ENCODE results near the gene SOX12.

The SOX12 gene

DNA sequence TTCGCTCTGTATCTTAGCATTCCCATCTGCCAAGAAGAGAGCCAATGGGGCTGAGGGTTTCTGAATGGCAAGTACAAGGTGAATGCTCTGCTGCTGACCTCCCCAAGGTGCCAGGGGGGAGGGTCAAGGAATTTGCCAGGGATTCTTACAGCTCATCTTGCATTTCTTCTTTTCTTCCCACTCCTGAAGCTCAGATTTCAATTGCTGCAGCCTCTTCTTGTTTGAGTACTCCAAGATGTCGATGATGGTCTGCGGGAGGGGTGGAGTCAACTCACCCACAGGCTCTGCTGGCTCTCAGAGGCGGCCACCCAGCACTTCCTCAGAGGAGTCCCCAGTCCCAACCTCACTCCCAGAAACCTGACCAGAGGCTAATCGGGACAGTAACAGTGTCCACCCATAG is 47.2 kb upstream of the SOX12 start:
- WGBS (ENCODE audit: extremely low coverage, insufficient coverage, insufficient read length): no CpG with 5 or more reads among the region's 5 CpGs
- no peak overlapping the region for H3K4me3 ChIP-seq (ENCODE audit: low read depth, low read length)
- H2BK12ac ChIP-seq (ENCODE audit: low read length): no peak overlapping the region

GRCh38 chr20:278607-279571 is 46.5 kb upstream of the SOX12 start:
- no peak overlapping the region for H2BK5ac ChIP-seq (ENCODE audit: low read depth, low read length, poor library complexity)
- no peak overlapping the region for H2AFZ ChIP-seq (ENCODE audit: insufficient read depth, low read length, poor library complexity)
- H3K79me1 ChIP-seq (ENCODE audit: low read length): no peaks in the 10 kb centered on the region
- H4K12ac ChIP-seq (ENCODE audit: low read depth, low read length): no peak overlapping the region
- no peak overlapping the region for H4K8ac ChIP-seq (ENCODE audit: low read depth, low read length)
- no peak overlapping the region for H3K23ac ChIP-seq (ENCODE audit: low read length)
- no peak overlapping the region for H3K4me3 ChIP-seq (ENCODE audit: low read depth, low read length)
- peaks cover 2% of the 10 kb centered on the region for H3K9me3 ChIP-seq (ENCODE audit: insufficient read depth, low read depth, low read length)
- H4K91ac ChIP-seq (ENCODE audit: low read depth, low read length): no peak overlapping the region
- DNase-seq: no peak
- no peak overlapping the region for H3K18ac ChIP-seq (ENCODE audit: low read length)
- H3K27ac ChIP-seq (ENCODE audit: low read depth, low read length): no peak overlapping the region
- no peak overlapping the region for H3K4ac ChIP-seq (ENCODE audit: low read depth, low read length)
- no peak overlapping the region for H3K14ac ChIP-seq (ENCODE audit: low read length)
- H3K36me3 ChIP-seq (ENCODE audit: control insufficient read depth in 1 of 2, insufficient read depth in 2 of 2, low read length in 2 of 2): peaks cover 15 to 36% of the 10 kb centered on the region in 2 experiments
- H3K4me2 ChIP-seq (ENCODE audit: low read length): no peak overlapping the region
- no peaks in the 10 kb centered on the region for H3K4me1 ChIP-seq (ENCODE audit: control insufficient read depth in 1 of 2, insufficient read depth in 2 of 2, low read length in 2 of 2)
- H3K79me2 ChIP-seq (ENCODE audit: control insufficient read depth, insufficient read depth, low read length, poor library complexity): no peaks in the 10 kb centered on the region
- no peak overlapping the region for H3K9ac ChIP-seq (ENCODE audit: low read length)
- 100% methylated on average over 4 of the region's 88 CpGs for WGBS (ENCODE audit: extremely low coverage, insufficient coverage, insufficient read length)
- H3K27me3 ChIP-seq (ENCODE audit: insufficient read depth, low read length): no peaks in the 10 kb centered on the region
- H2AK5ac ChIP-seq (ENCODE audit: low read length): no peak overlapping the region
- H2BK12ac ChIP-seq (ENCODE audit: low read length): no peak overlapping the region
- no peak overlapping the region for H2BK120ac ChIP-seq (ENCODE audit: insufficient read depth, low read length, poor library complexity)

More for the DNA sequence above, 47.2 kb upstream of the SOX12 start:
- no peaks in the 10 kb centered on the region for H3K4me1 ChIP-seq (ENCODE audit: control insufficient read depth in 1 of 2, insufficient read depth in 2 of 2, low read length in 2 of 2)
- DNase-seq: no peak
- peaks cover 2% of the 10 kb centered on the region for H3K9me3 ChIP-seq (ENCODE audit: insufficient read depth, low read depth, low read length)
- H3K27ac ChIP-seq (ENCODE audit: low read depth, low read length): no peak overlapping the region
- H3K9ac ChIP-seq (ENCODE audit: low read length): no peak overlapping the region
- H2AK5ac ChIP-seq (ENCODE audit: low read length): no peak overlapping the region
- no peak overlapping the region for H3K4me2 ChIP-seq (ENCODE audit: low read length)
- no peak overlapping the region for H3K18ac ChIP-seq (ENCODE audit: low read length)
- H4K91ac ChIP-seq (ENCODE audit: low read depth, low read length): no peak overlapping the region
- no peak overlapping the region for H4K12ac ChIP-seq (ENCODE audit: low read depth, low read length)
- no peak overlapping the region for H2BK120ac ChIP-seq (ENCODE audit: insufficient read depth, low read length, poor library complexity)
- no peaks in the 10 kb centered on the region for H3K79me2 ChIP-seq (ENCODE audit: control insufficient read depth, insufficient read depth, low read length, poor library complexity)
- no peak overlapping the region for H2AFZ ChIP-seq (ENCODE audit: insufficient read depth, low read length, poor library complexity)
- peaks cover 15 to 33% of the 10 kb centered on the region in 2 experiments for H3K36me3 ChIP-seq (ENCODE audit: control insufficient read depth in 1 of 2, insufficient read depth in 2 of 2, low read length in 2 of 2)
- H3K27me3 ChIP-seq (ENCODE audit: insufficient read depth, low read length): no peaks in the 10 kb centered on the region
- no peak overlapping the region for H3K4ac ChIP-seq (ENCODE audit: low read depth, low read length)
- no peak overlapping the region for H3K14ac ChIP-seq (ENCODE audit: low read length)
- H4K8ac ChIP-seq (ENCODE audit: low read depth, low read length): no peak overlapping the region
- H3K23ac ChIP-seq (ENCODE audit: low read length): no peak overlapping the region
- H2BK5ac ChIP-seq (ENCODE audit: low read depth, low read length, poor library complexity): no peak overlapping the region
- H3K79me1 ChIP-seq (ENCODE audit: low read length): no peaks in the 10 kb centered on the region

DNA sequence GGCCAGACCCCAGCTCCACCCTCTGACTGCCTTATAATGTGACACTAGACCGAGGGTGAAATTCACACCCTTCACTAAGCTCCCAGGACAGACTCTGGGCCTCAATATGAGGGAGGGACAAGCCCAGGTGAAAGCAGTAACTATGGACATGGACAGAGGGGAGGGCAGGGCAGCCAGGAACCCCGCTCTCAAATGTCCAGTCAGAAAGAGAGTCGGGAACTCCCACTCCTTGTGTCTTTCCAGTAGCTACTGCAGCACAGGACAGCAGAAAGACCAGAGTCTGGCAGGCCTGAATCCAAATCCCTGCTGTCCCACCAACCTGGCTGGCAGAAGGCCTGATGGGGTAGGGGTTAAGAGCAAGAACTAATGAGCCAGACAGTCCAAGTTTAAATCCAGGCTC is 41.2 kb upstream of the SOX12 start:
- no peak overlapping the region for H2AFZ ChIP-seq (ENCODE audit: insufficient read depth, low read length, poor library complexity)
- no peak overlapping the region for H3K4me3 ChIP-seq (ENCODE audit: low read depth, low read length)
- no peak overlapping the region for H3K27ac ChIP-seq (ENCODE audit: low read depth, low read length)
- H3K9ac ChIP-seq (ENCODE audit: low read length): no peak overlapping the region
- H3K9me3 ChIP-seq (ENCODE audit: insufficient read depth, low read depth, low read length): no peaks in the 10 kb centered on the region
- H2BK5ac ChIP-seq (ENCODE audit: low read depth, low read length, poor library complexity): no peak overlapping the region
- no CpG with 5 or more reads among the region's 3 CpGs for WGBS (ENCODE audit: extremely low coverage, insufficient coverage, insufficient read length)
- H2BK12ac ChIP-seq (ENCODE audit: low read length): no peak overlapping the region
- no peak for DNase-seq
- no peak overlapping the region for H2BK120ac ChIP-seq (ENCODE audit: insufficient read depth, low read length, poor library complexity)
- H4K91ac ChIP-seq (ENCODE audit: low read depth, low read length): no peak overlapping the region
- H3K27me3 ChIP-seq (ENCODE audit: insufficient read depth, low read length): no peaks in the 10 kb centered on the region
- H3K79me2 ChIP-seq (ENCODE audit: control insufficient read depth, insufficient read depth, low read length, poor library complexity): no peaks in the 10 kb centered on the region
- no peak overlapping the region for H4K8ac ChIP-seq (ENCODE audit: low read depth, low read length)
- H3K4me1 ChIP-seq (ENCODE audit: control insufficient read depth in 1 of 2, insufficient read depth in 2 of 2, low read length in 2 of 2): no peaks in the 10 kb centered on the region
- peaks cover 2 to 7% of the 10 kb centered on the region in 2 experiments for H3K36me3 ChIP-seq (ENCODE audit: control insufficient read depth in 1 of 2, insufficient read depth in 2 of 2, low read length in 2 of 2)
- H3K14ac ChIP-seq (ENCODE audit: low read length): no peak overlapping the region
- no peak overlapping the region for H3K23ac ChIP-seq (ENCODE audit: low read length)
- no peaks in the 10 kb centered on the region for H3K79me1 ChIP-seq (ENCODE audit: low read length)
- H4K12ac ChIP-seq (ENCODE audit: low read depth, low read length): no peak overlapping the region
- H3K18ac ChIP-seq (ENCODE audit: low read length): no peak overlapping the region
- H3K4ac ChIP-seq (ENCODE audit: low read depth, low read length): no peak overlapping the region
- no peak overlapping the region for H3K4me2 ChIP-seq (ENCODE audit: low read length)
- no peak overlapping the region for H2AK5ac ChIP-seq (ENCODE audit: low read length)

DNA sequence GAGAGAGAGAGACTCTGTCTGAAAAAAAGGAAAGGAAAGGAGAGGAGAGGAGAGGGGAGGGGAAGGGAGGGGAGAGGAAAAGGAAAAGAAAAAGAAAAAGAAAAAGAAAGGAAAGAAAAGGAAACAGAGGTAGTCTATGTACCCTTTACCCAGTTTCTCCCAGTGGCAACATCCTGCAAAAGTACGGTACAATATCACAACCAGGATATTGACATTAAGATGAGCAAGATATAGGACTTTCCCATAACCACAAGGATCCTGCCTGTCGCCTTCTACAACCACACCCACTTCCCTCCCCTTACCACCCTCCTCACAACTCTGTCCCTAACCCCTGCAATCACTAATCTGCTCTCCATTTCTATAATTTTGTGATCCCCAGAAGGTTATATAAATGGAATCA is 38.8 kb upstream of the SOX12 start:
- Histone ChIP-seq H3K79me1 (ENCODE audit: low read length) (peaks cover 3% of the 10 kb centered on the region), H2BK12ac (ENCODE audit: low read length) (no peak overlapping the region), H2BK120ac (ENCODE audit: insufficient read depth, low read length, poor library complexity) (no peak overlapping the region), H3K36me3 (ENCODE audit: control insufficient read depth in 1 of 2, insufficient read depth in 2 of 2, low read length in 2 of 2) (peaks cover under 1 to 6% of the 10 kb centered on the region in 2 experiments), H3K14ac (ENCODE audit: low read length) (no peak overlapping the region), H3K9me3 (ENCODE audit: insufficient read depth, low read depth, low read length) (no peaks in the 10 kb centered on the region), H3K27ac (ENCODE audit: low read depth, low read length) (no peak overlapping the region), H2BK5ac (ENCODE audit: low read depth, low read length, poor library complexity) (no peak overlapping the region), H3K4ac (ENCODE audit: low read depth, low read length) (no peak overlapping the region), H3K4me2 (ENCODE audit: low read length) (no peak overlapping the region), H4K12ac (ENCODE audit: low read depth, low read length) (no peak overlapping the region), H3K4me1 (ENCODE audit: control insufficient read depth in 1 of 2, insufficient read depth in 2 of 2, low read length in 2 of 2) (peaks cover 0 to 8% of the 10 kb centered on the region in 2 experiments), H3K4me3 (ENCODE audit: low read depth, low read length) (no peak overlapping the region), H3K27me3 (ENCODE audit: insufficient read depth, low read length) (no peaks in the 10 kb centered on the region), H2AFZ (ENCODE audit: insufficient read depth, low read length, poor library complexity) (no peak overlapping the region), H3K9ac (ENCODE audit: low read length) (no peak overlapping the region), H3K18ac (ENCODE audit: low read length) (no peak overlapping the region), H2AK5ac (ENCODE audit: low read length) (no peak overlapping the region), H4K91ac (ENCODE audit: low read depth, low read length) (no peak overlapping the region), H4K8ac (ENCODE audit: low read depth, low read length) (no peak overlapping the region), H3K79me2 (ENCODE audit: control insufficient read depth, insufficient read depth, low read length, poor library complexity) (peaks cover 3% of the 10 kb centered on the region), H3K23ac (ENCODE audit: low read length) (no peak overlapping the region)
- no CpG with 5 or more reads among the region's 2 CpGs for WGBS (ENCODE audit: extremely low coverage, insufficient coverage, insufficient read length)
- no peak for DNase-seq
